Measurements from ENCODE around the gene APOL3.
"Not testable (repeated sequence)": the region's sequence is repeated elsewhere in the genome, so short reads cannot be mapped to it uniquely, and the experiment has no call there.

APOL3 gene

DNA sequence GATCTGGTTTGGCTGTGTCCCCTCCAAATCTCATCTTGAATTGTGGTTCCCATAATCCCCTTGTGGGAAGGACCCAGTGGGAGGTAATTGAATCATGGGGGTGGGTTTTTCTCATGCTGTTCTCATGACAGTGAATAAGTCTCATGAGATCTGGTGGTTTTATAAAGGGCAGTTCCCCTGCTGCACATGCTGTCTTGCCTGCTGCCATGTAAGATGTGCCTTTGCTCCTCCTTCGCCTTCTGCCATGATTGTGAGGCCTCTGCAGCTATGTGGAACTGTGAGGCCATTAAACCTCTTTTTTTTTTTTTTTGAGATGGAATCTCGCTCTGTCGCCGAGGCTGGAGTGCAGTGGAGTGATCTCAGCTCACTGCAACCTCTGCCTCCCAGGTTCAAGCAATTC lies 59.6 kb downstream of the APOL3 start:
- not testable (repeated sequence) for DNase-seq (ENCODE audit: low read depth)

DNA sequence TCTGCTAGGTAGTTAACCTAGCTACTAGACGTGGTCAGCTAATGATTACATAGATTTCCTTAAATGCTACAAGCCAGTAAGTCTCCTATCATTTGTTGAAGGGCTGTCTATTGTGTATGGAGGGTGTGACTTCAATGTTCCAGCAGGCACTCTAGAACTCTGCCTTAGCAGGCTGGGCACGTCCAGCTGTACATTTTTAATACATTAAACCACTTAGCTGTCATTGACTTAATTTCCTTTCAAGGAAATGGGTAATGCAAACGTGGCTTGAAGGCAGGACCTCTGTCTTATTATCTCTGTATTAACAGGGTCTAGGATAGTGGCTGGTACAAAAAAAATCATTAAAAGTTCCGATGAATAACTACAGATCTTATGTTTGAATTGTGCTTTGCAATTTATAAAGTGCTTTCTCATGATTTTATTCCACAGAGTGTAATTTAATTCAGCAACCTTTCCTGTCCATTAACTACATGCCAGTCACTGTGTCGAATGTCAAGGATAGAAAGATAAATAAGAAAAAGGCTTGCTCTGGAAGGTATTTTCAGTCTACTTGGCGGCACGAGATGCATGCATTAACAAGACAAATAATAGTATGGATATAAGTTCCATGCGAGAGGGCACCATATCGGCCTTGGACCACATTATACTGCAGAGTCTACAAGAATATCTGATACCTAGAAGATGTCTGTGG lies 60.3 kb downstream of the APOL3 start:
- no peak for DNase-seq (ENCODE audit: low read depth)

GRCh38 chr22:36099561-36099960 lies 61.0 kb downstream of the APOL3 start:
- DNase-seq (ENCODE audit: low read depth): not testable (repeated sequence)

- DNase-seq (ENCODE audit: low read depth): no peak
Measured at GRCh38 chr22:36097880-36098279, 62.7 kb downstream of the APOL3 start.

GRCh38 chr22:36090772-36091171 lies 69.8 kb downstream of the APOL3 start:
- DNase-seq (ENCODE audit: low read depth): not testable (repeated sequence)

Measured in non-pigmented ciliary epithelial cell (primary cell).